SK-N-SH (cell line): ENCODE results near the gene SMIM36. TPM values are rescaled to one million over a fixed set of nuclear protein-coding genes. Genes with fewer than 3 reads are reported as not detected.

Source experiments
- CTCF ChIA-PET: fragments of 300-600, 350-600 bp; formaldehyde crosslinking; extraction: SDS; loops from one replicate; lab custom pipeline; 2021; lab: Yijun Ruan, JAX
- POLR2A ChIA-PET: fragments of 350-600 bp; sonication (Branson Sonifier 250); formaldehyde crosslinking; extraction: SDS; loops from one replicate; lab custom pipeline; 2020; ENCODE audit warnings: antibody characterized with exemption, inconsistent platforms; lab: Yijun Ruan, JAX
- DNase-seq: peaks from one replicate; pipeline ENCODE4 v3.0.0; 2012
- H2AFZ ChIP-seq: fragments of 200-600 bp; sonication (generic); 2 replicates; pipeline ENCODE4 v1.8.1; 2016; ENCODE audit warnings: antibody characterized with exemption, mild to moderate bottlenecking, low read depth
- H3F3A ChIP-seq: fragments of 200-600 bp; sonication (generic); replicated peaks from 2 replicates; pipeline ENCODE3; 2016; ENCODE audit warnings: antibody characterized with exemption, mild to moderate bottlenecking; ENCODE audit not compliant: insufficient read depth
- H3K27ac ChIP-seq, 2 experiments: fragments of 200-500 bp in 1 of 2; fragments of 200-600 bp in 1 of 2; sonication (Bioruptor generic) in 1 of 2; sonication (generic), shearing (Covaris generic) in 1 of 2; 2 replicates each; pipeline versions ENCODE4 v1.5.1 to v1.6.1; 2014 to 2016; ENCODE audit warnings: low read depth in 2 of 2, inconsistent platforms in 1 of 2, low read length in 1 of 2, mild to moderate bottlenecking in 1 of 2, mixed read lengths in 1 of 2
- H3K27me3 ChIP-seq: fragments of 200-600 bp; sonication (generic), shearing (Covaris generic); 2 replicates; pipeline ENCODE4 v1.6.1; 2016; ENCODE audit warnings: mixed run types; ENCODE audit not compliant: insufficient read depth
- H3K36me3 ChIP-seq, 2 experiments: fragments of 200-500 bp in 1 of 2; fragments of 200-600 bp in 1 of 2; sonication (Bioruptor generic) in 1 of 2; sonication (generic) in 1 of 2; replicated peaks in 1 of 2; 2 replicates each; pipeline versions ENCODE3 to v1.5.1; 2014 to 2016; ENCODE audit warnings: low read length in 1 of 2, mild to moderate bottlenecking in 1 of 2; ENCODE audit not compliant: insufficient read depth in 2 of 2, control insufficient read depth in 1 of 2
- H3K4me1 ChIP-seq, 2 experiments: fragments of 200-500 bp in 1 of 2; fragments of 200-600 bp in 1 of 2; sonication (Bioruptor generic) in 1 of 2; sonication (generic), shearing (Covaris generic) in 1 of 2; 2 replicates each; pipeline versions ENCODE4 v1.5.1 to v1.6.1; 2014 to 2016; ENCODE audit warnings: low read depth in 1 of 2, low read length in 1 of 2, mixed run types in 1 of 2; ENCODE audit not compliant: insufficient read depth in 2 of 2, control insufficient read depth in 1 of 2
- H3K4me2 ChIP-seq: fragments of 200-600 bp; sonication (generic), shearing (Covaris generic); 2 replicates; pipeline ENCODE4 v1.6.1; 2017; ENCODE audit warnings: mixed run types
- H3K4me3 ChIP-seq, 2 experiments: fragments of 200-500 bp in 1 of 2; fragments of 200-600 bp in 1 of 2; sonication (Bioruptor generic) in 1 of 2; sonication (generic), shearing (Covaris generic) in 1 of 2; 2 replicates each; pipeline versions ENCODE4 v1.5.1 to v1.8.1; 2014 to 2016; ENCODE audit warnings: low read depth in 2 of 2, inconsistent platforms in 1 of 2, low read length in 1 of 2, mild to moderate bottlenecking in 1 of 2, mixed read lengths in 1 of 2, moderate library complexity in 1 of 2
- H3K79me2 ChIP-seq: fragments of 200-600 bp; sonication (generic); 2 replicates; pipeline ENCODE4 v1.8.1; 2017; ENCODE audit warnings: mild to moderate bottlenecking; ENCODE audit not compliant: insufficient read depth
- H3K9ac ChIP-seq: fragments of 200-600 bp; sonication (generic); 2 replicates; pipeline ENCODE4 v1.6.1; 2017; ENCODE audit warnings: mixed run types
- H3K9me2 ChIP-seq: fragments of 200-600 bp; sonication (generic); 2 replicates; pipeline ENCODE4 v1.6.1; 2017; ENCODE audit warnings: mixed run types
- H3K9me3 ChIP-seq: fragments of 200-600 bp; sonication (generic); 2 replicates; pipeline ENCODE4 v1.6.1; 2017; ENCODE audit warnings: mixed run types, mild to moderate bottlenecking, moderate library complexity
- H4K20me1 ChIP-seq: fragments of 200-600 bp; sonication (generic); 2 replicates; pipeline ENCODE4 v1.6.1; 2017; ENCODE audit warnings: mild to moderate bottlenecking, mixed run types; ENCODE audit not compliant: insufficient read depth
- EP300 ChIP-seq, 2 experiments: IDR thresholded peaks; 2 replicates each; pipeline versions ENCODE4 v1.4.0 to v1.6.1; 2012; ENCODE audit warnings: borderline replicate concordance in 1 of 2, low read depth in 1 of 2, low read length in 1 of 2
- FOSL2 ChIP-seq: IDR thresholded peaks from 2 replicates; pipeline ENCODE4 v1.4.0; 2012; ENCODE audit warnings: low read depth, mild to moderate bottlenecking, moderate library complexity, borderline replicate concordance
- FOXJ3 ChIP-seq: sonication (generic); formaldehyde crosslinking; IDR thresholded peaks from 2 replicates; pipeline ENCODE4 v1.5.1; 2020; ENCODE audit warnings: mild to moderate bottlenecking, missing genetic modification reagents
- FOXM1 ChIP-seq: IDR thresholded peaks from 2 replicates; pipeline ENCODE4 v1.4.0; 2012; ENCODE audit warnings: low read depth, mild to moderate bottlenecking
- GABPA ChIP-seq: IDR thresholded peaks from 2 replicates; pipeline ENCODE4 v1.4.0; 2012; ENCODE audit warnings: low read depth, mild to moderate bottlenecking
- GATA2 ChIP-seq: sonication (generic); formaldehyde crosslinking; IDR thresholded peaks from 2 replicates; pipeline ENCODE4 v1.5.0; 2020; ENCODE audit warnings: mild to moderate bottlenecking, missing genetic modification reagents
- MEF2A ChIP-seq: IDR thresholded peaks from 2 replicates; pipeline ENCODE4 v1.4.0; 2012; ENCODE audit warnings: low read depth, borderline replicate concordance
- MXI1 ChIP-seq: IDR thresholded peaks from 2 replicates; pipeline ENCODE4 v1.6.1; 2012; ENCODE audit warnings: mild to moderate bottlenecking, low read depth, low read length, improper control_type of control experiment
- NRF1 ChIP-seq: IDR thresholded peaks from 2 replicates; pipeline ENCODE4 v1.6.1; 2012; ENCODE audit warnings: low read depth, mild to moderate bottlenecking, low read length
- POLR2AphosphoS5 ChIP-seq: IDR thresholded peaks from 2 replicates; pipeline ENCODE4 v1.6.1; 2012; ENCODE audit warnings: low read depth, low read length
- RAD21 ChIP-seq: IDR thresholded peaks from 2 replicates; pipeline ENCODE4 v1.6.1; 2012; ENCODE audit warnings: mild to moderate bottlenecking, low read length
- RFX5 ChIP-seq: IDR thresholded peaks from 2 replicates; pipeline ENCODE4 v1.6.1; 2012; ENCODE audit warnings: mild to moderate bottlenecking, improper control_type of control experiment, low read length
- SIN3A ChIP-seq: IDR thresholded peaks from 2 replicates; pipeline ENCODE4 v1.6.1; 2012; ENCODE audit warnings: low read depth, mild to moderate bottlenecking, low read length, moderate library complexity, borderline replicate concordance
- SMC3 ChIP-seq: IDR thresholded peaks from 2 replicates; pipeline ENCODE4 v1.6.1; 2012; ENCODE audit warnings: low read depth, low read length, improper control_type of control experiment
- TEAD4 ChIP-seq: IDR thresholded peaks from 2 replicates; pipeline ENCODE4 v1.4.0; 2012; ENCODE audit warnings: mild to moderate bottlenecking, borderline replicate concordance; ENCODE audit not compliant: insufficient read depth
- YY1 ChIP-seq: IDR thresholded peaks from 2 replicates; pipeline ENCODE4 v1.4.0; 2012; ENCODE audit warnings: low read depth, mild to moderate bottlenecking
- WGBS: methylation state at CpG from one replicate; pipeline ENCODE4 v1.1.6; 2017; ENCODE audit warnings: low lambda C conversion rate; 5-methylcytosine and 5-hydroxymethylcytosine counted together
- polyA plus RNA-seq, 3 experiments: library from polyadenylated mRNA; depleted of rRNA; stranded (reverse); fragments of >200 nt; gene quantifications; 2 replicates each; pipeline ENCODE4 v1.2.3, GENCODE V29; 2012
- TF ChIP-seq, protein P1 (sequence below): fragments of 200-600 bp; sonication (generic); IDR thresholded peaks from 2 replicates; pipeline ENCODE4 v1.6.1; 2017; ENCODE audit warnings: antibody characterized with exemption, mild to moderate bottlenecking, moderate library complexity
- TF ChIP-seq, protein P2 (sequence below): IDR thresholded peaks from 2 replicates; pipeline ENCODE4 v1.4.0; 2012; ENCODE audit warnings: low read depth
- TF ChIP-seq, protein P3 (sequence below): IDR thresholded peaks from 2 replicates; pipeline ENCODE4 v1.4.0; 2012; ENCODE audit warnings: low read depth, borderline replicate concordance
- TF ChIP-seq, protein P4 (sequence below): IDR thresholded peaks from 2 replicates; pipeline ENCODE4; 2012
- TF ChIP-seq, protein P5 (sequence below): IDR thresholded peaks from 2 replicates; pipeline ENCODE4 v1.6.1; 2012; ENCODE audit warnings: mild to moderate bottlenecking, low read depth, low read length, moderate library complexity

Gene SMIM36
- polyA plus RNA-seq, 1 of the 3 experiments (the other 2 are of a cell fraction): not detected

DNA sequence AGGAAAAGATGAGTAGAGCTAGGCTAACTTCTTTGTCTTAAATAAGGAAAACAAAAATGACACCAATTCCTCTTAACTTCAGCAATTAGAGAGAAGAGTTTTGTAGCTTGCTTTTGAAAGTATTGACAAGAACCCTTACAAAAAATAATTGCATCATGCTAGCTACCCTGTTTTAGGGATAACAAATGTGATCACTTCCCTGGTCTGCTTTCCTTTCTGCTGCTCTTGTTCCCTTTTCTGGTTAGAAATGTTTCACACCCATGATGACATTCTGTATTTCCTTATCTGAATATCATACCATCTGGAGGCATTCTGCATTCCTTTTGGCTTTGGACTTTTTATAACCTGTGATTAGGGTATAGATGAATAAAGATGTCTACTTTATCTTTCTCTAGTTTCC lies 9.9 kb upstream of the SMIM36 start:
- H3K4me2 ChIP-seq: no peak overlapping the region
- H3K9me2 ChIP-seq: no peaks in the 10 kb centered on the region
- no peak overlapping the region for H2AFZ ChIP-seq
- H3K27me3 ChIP-seq: peaks cover 23% of the 10 kb centered on the region; the same call in 1 of the 2 replicates
- POLR2A ChIA-PET: no interaction called here
- DNase-seq: no peak
- H3K4me1 ChIP-seq: no peaks in the 10 kb centered on the region
- no peaks in the 10 kb centered on the region for H4K20me1 ChIP-seq
- H3F3A ChIP-seq: no peaks in the 10 kb centered on the region
- H3K27ac ChIP-seq: no peak overlapping the region
- H3K79me2 ChIP-seq: no peaks in the 10 kb centered on the region
- H3K9ac ChIP-seq: no peak overlapping the region
- H3K9me3 ChIP-seq: no peaks in the 10 kb centered on the region
- no peak overlapping the region for H3K4me3 ChIP-seq
- CTCF ChIA-PET: interaction anchor here (0.7 to 1.7 kb wide), 6 partner anchors 11 to 250 kb away, joined by 3 to 7 read pairs (median 3); no protein-coding TSS in a partner anchor
- TF ChIP-seq, protein P1, sequence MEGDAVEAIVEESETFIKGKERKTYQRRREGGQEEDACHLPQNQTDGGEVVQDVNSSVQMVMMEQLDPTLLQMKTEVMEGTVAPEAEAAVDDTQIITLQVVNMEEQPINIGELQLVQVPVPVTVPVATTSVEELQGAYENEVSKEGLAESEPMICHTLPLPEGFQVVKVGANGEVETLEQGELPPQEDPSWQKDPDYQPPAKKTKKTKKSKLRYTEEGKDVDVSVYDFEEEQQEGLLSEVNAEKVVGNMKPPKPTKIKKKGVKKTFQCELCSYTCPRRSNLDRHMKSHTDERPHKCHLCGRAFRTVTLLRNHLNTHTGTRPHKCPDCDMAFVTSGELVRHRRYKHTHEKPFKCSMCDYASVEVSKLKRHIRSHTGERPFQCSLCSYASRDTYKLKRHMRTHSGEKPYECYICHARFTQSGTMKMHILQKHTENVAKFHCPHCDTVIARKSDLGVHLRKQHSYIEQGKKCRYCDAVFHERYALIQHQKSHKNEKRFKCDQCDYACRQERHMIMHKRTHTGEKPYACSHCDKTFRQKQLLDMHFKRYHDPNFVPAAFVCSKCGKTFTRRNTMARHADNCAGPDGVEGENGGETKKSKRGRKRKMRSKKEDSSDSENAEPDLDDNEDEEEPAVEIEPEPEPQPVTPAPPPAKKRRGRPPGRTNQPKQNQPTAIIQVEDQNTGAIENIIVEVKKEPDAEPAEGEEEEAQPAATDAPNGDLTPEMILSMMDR: no peak
- TF ChIP-seq, protein P2, sequence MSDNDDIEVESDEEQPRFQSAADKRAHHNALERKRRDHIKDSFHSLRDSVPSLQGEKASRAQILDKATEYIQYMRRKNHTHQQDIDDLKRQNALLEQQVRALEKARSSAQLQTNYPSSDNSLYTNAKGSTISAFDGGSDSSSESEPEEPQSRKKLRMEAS: no peak
- TF ChIP-seq RAD21: no peak
- no peak for TF ChIP-seq POLR2AphosphoS5
- no peak for TF ChIP-seq FOSL2
- TF ChIP-seq TEAD4: no peak
- no peak for TF ChIP-seq SMC3
- no peak for TF ChIP-seq FOXM1
- TF ChIP-seq YY1: no peak
- H3K36me3 ChIP-seq: no peaks in the 10 kb centered on the region

DNA sequence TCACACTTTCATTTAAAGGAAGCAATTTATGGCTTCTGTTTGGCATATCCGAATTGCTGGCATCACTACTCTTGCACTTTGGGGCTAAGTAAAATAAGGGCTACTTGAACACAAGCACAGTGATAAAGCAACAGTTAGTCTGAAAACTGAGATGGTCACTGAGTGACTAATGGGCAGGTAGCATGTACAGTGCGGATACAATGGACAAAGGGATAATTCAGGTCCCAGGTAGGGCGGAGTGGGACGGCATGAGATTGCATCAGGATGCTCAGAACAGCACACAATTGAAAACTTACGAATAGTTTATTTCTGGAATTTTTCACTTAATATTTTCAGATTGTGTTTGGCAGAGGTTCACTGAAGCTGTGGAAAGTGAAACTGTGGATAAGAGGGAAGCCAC lies 9.2 kb upstream of the SMIM36 start:
- Histone ChIP-seq H3K9me3 (no peaks in the 10 kb centered on the region), H3K27me3 (peaks cover 23% of the 10 kb centered on the region; the same call in 1 of the 2 replicates), H3K4me3 (no peak overlapping the region), H3K9me2 (no peaks in the 10 kb centered on the region), H3K36me3 (no peaks in the 10 kb centered on the region), H3K9ac (no peak overlapping the region), H3K27ac (no peak overlapping the region), H3K79me2 (no peaks in the 10 kb centered on the region), H3K4me1 (no peaks in the 10 kb centered on the region; a peak in 1 of 4 replicates), H2AFZ (no peak overlapping the region), H3K4me2 (no peak overlapping the region), H4K20me1 (no peaks in the 10 kb centered on the region), H3F3A (no peaks in the 10 kb centered on the region)
- TF ChIP-seq, protein P3, sequence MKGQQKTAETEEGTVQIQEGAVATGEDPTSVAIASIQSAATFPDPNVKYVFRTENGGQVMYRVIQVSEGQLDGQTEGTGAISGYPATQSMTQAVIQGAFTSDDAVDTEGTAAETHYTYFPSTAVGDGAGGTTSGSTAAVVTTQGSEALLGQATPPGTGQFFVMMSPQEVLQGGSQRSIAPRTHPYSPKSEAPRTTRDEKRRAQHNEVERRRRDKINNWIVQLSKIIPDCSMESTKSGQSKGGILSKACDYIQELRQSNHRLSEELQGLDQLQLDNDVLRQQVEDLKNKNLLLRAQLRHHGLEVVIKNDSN: no peak
- no peak for TF ChIP-seq YY1
- TF ChIP-seq RFX5: no peak
- no peak for TF ChIP-seq POLR2AphosphoS5
- TF ChIP-seq NRF1: no peak
- no peak for TF ChIP-seq GABPA
- no peak for TF ChIP-seq EP300 (IDR thresholded peaks at IDR 0.05; ENCODE audit: borderline replicate concordance in 1 of 2, low read depth in 1 of 2, low read length in 1 of 2)
- no peak for TF ChIP-seq MXI1
- TF ChIP-seq, protein P4, sequence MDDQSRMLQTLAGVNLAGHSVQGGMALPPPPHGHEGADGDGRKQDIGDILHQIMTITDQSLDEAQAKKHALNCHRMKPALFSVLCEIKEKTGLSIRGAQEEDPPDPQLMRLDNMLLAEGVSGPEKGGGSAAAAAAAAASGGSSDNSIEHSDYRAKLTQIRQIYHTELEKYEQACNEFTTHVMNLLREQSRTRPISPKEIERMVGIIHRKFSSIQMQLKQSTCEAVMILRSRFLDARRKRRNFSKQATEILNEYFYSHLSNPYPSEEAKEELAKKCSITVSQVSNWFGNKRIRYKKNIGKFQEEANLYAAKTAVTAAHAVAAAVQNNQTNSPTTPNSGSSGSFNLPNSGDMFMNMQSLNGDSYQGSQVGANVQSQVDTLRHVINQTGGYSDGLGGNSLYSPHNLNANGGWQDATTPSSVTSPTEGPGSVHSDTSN: no peak
- no peak for TF ChIP-seq GATA2 (CRISPR knock-in tag)
- no peak for TF ChIP-seq FOXJ3
- no peak for TF ChIP-seq SIN3A
- no peak for TF ChIP-seq TEAD4
- no peak for TF ChIP-seq MEF2A
- TF ChIP-seq, protein P5, sequence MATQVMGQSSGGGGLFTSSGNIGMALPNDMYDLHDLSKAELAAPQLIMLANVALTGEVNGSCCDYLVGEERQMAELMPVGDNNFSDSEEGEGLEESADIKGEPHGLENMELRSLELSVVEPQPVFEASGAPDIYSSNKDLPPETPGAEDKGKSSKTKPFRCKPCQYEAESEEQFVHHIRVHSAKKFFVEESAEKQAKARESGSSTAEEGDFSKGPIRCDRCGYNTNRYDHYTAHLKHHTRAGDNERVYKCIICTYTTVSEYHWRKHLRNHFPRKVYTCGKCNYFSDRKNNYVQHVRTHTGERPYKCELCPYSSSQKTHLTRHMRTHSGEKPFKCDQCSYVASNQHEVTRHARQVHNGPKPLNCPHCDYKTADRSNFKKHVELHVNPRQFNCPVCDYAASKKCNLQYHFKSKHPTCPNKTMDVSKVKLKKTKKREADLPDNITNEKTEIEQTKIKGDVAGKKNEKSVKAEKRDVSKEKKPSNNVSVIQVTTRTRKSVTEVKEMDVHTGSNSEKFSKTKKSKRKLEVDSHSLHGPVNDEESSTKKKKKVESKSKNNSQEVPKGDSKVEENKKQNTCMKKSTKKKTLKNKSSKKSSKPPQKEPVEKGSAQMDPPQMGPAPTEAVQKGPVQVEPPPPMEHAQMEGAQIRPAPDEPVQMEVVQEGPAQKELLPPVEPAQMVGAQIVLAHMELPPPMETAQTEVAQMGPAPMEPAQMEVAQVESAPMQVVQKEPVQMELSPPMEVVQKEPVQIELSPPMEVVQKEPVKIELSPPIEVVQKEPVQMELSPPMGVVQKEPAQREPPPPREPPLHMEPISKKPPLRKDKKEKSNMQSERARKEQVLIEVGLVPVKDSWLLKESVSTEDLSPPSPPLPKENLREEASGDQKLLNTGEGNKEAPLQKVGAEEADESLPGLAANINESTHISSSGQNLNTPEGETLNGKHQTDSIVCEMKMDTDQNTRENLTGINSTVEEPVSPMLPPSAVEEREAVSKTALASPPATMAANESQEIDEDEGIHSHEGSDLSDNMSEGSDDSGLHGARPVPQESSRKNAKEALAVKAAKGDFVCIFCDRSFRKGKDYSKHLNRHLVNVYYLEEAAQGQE: no peak
- TF ChIP-seq FOXM1: no peak
- no peak for DNase-seq
- 66% methylated on average over 5 of the region's 5 CpGs for WGBS
- ChIA-PET POLR2A (no interaction called here), CTCF (interaction anchor here (0.7 to 1.1 kb wide), 5 partner anchors 82 to 251 kb away, joined by 3 to 5 read pairs (median 3); no protein-coding TSS in a partner anchor)
